DLD1 (cell line): ENCODE measurements around the gene U2SURP.
"Not testable (repeated sequence)": the region's sequence is repeated elsewhere in the genome, so short reads cannot be mapped to it uniquely, and the experiment has no call there.

Source experiments
- in situ Hi-C: cut with HindIII; loops from 2 replicates; pipeline ENCODE4 v1.10.0; 2017; ENCODE audit warnings: low sequenced_read_pairs

Gene U2SURP

DNA sequence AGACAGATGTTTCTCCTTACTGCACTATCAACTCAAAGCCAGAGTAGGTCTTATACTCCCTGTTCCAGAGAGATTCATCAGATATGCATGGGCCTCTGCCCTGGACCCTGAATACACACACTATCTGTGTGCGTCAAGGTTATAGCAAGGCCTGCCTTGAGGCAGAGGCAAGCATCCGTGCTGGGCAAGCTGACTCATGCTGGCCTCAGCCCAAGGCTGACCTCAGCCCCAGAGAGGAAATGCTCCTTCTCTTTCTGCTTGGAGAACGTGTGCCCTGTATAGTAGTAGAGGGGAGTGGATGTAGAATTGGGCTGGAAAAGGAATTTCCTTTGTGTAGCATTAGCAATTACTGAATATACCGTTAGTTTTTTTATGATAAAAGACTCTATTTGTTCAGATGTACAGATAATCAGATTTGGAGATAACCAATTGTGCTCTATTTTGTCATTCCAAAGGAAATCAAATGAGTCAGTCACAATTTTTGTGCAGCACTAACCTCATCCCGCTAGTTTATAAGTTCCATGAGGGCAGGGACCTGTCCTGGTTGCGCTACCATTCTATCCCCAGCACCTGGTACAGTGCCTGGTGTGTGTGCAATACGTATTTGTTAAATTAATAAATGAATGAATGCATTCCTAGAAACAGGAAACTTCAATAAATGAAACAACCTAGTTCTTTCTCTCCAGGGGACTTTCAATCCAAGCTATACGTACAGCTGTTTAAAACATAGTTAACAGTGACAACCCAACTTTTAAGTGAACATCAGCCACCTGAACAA, 24.6 kb upstream of the U2SURP start:
- in situ Hi-C loops, result no loop called here

DNA sequence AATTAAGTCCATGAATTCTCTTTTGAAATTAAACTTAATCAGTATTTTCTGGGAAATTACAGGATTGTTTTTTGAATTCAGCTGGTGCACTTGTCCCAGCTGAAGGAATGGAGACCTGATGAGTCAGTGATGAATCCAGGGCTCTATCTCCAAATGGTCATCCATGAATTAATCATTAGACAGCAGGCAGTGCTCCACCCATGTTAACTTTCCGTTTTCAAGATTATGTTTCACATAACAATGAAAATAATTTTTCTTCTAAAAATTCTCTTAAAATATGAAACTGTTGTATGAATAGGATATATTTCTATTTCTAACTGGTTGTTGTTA, 24.0 kb upstream of the U2SURP start:
- in situ Hi-C loops, result no loop called here

DNA sequence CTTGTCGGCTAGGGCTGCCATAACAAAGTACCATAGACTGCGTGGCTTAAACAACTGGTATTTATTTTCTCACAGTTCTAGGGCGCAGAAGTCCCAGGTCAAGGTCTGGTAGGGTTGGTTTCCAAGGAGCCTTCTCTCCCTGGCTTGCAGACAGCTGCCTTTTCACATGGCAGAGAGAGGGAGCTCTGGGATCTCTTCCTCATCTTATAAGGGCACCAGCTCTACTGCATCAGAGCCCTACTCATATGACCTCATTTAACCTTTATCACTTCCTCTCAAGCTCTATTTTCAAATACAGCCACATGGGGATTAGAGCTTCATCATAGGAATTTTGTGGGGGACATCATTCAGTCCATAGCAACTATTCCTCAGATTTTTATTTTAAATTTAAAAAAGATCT, 20.3 kb upstream of the U2SURP start:
- in situ Hi-C loops, result no loop called here

DNA sequence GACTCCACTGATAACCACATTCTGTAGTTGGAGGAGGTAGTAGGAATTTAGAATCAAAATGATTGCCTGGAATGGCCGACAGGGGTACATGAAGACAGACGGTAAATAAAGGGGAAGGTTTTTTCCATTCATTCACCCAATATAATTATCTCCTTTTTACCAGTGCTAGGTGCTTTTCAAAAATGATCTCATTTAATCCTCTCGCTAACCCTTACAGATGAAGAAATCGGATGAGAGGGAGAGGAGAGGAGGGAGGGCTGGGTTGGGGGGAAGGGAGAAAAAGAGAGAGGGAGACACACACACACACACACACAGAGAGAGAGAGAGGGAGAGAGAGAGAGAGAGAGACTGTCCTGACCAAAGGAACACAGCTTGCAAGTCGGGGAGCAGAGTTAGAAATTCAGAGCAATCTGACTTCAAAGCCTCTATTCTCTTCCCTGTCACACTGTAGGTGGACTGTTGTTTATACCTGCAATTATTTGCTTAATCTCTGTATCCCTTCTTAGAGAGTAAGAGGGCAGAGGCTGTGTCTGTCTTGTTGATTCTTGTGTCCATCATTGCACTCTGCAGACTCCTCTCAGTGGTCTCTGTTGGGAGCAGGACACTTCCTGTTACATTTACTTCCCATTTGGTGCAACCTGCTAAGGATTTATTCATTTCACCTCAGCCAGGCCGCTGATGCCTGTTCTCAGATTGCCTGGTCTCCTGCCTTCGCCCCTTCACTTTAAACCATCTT, 19.2 kb upstream of the U2SURP start:
- in situ Hi-C loops, result no loop called here

DNA sequence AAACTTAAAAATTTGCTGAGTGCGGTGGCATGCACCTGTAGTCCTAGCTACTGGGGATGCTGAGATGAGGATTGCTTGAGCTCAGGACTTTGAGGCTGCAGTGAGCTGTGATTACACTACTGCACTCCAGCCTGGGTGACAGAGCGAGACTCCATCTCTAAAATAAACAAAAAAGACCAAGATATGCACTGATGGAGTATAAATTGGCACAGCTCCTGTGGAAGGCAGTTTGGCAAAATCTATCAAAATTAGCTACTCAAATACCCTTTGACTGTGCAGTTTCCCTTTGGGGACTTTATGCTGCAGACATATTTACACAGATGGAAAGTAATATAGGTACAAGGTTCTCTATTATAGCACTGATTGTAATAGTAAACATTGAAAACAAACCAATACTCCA, 18.1 kb upstream of the U2SURP start:
- in situ Hi-C loops, result no loop called here

DNA sequence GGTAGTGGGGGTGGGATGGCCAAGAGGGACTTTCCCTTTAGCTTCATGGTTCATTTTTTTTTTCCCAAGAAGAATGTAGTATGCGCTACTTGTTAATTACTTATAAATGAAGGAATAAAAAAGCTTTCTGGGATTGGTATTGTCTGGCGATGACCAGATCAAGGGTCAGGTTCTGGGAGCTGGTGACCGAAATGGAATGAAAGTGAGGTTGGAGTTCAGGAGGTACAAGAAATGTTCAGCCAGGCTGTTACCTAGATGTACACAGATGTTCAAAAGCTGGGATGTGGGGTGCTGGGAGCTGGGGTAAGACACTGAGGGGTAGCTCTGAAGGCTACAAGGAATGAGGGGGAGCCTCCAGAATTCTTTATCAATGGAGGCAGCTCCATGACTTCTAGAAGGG, 17.1 kb upstream of the U2SURP start:
- in situ Hi-C loops, result no loop called here

DNA sequence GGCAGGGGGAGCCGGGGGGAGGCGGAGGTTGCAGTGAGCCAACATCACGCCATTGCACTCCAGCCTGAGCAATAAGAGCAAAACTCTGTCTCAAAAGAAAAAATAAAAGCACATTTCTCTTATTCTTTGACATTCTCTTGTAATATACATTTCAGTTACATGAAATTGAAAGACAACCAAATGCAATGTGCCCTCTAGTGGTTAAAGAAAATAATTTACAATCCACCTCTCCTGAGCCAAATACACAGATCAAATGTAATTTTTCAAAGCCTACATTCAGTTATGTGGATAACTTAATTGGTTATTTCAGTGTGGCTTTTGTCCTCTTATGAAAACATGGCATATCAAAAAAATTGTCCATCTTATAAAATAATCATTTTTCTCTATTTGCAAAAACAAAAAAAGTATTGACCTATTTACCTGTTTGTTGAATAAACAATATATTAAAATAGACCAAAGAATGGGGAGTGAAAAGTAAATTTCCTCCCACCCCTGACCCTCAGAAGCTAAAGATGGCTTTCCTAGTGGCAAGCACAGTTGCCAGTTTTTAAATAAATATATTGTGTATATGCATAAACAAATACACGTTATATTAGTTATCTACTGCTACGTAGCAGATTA, 14.2 kb upstream of the U2SURP start:
- in situ Hi-C loops, result no loop called here

DNA sequence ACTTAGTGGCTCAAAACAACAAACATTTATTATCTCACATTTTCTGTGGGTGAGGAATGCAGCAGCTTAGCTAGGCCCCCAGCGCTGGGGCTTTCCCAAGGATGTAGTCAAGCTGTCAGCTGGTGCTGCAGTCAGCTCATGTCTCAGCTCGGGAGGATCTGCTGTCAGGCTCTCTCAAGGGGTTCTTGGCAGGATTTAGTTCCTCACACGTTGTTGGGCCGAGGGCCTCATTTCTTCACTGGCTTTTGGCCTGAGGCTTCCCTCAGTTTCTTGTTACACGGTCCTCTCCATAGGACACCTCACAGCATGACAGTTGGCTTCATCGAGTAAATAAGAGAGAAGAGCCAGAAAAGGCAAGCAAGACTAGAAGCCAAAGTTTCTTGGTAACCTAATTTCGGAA, 13.7 kb upstream of the U2SURP start:
- in situ Hi-C loops, result no loop called here

DNA sequence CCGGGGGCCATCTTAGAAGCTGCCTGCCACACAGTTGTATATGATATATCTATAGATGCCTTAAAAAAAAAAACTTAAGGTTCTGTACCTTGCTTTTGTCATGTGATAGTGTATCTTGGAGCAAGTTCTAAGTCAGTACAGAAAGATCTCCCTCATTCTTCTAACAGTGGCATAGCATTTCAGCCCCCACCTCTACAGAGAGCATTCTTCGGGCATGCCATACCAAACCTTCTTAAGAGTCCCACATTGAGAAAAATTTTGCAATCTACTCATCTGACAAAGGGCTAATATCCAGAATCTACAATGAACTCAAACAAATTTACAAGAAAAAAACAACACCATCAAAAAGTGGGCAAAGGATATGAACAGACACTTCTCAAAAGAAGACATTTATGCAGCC, 13.1 kb upstream of the U2SURP start:
- in situ Hi-C loops, result not testable (repeated sequence)

DNA sequence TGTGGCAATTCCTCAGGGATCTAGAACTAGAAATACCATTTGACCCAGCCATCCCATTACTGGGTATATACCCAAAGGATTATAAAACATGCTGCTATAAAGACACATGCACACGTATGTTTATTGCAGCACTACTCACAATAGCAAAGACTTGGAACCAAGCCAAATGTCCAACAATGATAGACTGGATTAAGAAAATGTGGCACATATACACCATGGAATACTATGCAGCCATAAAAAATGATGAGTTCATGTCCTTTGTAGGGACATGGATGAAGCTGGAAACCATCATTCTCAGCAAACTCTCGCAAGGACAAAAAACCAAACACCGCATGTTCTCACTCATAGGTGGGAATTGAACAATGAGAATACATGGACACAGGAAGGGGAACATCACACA, 12.5 kb upstream of the U2SURP start:
- in situ Hi-C loops, result not testable (repeated sequence)

DNA sequence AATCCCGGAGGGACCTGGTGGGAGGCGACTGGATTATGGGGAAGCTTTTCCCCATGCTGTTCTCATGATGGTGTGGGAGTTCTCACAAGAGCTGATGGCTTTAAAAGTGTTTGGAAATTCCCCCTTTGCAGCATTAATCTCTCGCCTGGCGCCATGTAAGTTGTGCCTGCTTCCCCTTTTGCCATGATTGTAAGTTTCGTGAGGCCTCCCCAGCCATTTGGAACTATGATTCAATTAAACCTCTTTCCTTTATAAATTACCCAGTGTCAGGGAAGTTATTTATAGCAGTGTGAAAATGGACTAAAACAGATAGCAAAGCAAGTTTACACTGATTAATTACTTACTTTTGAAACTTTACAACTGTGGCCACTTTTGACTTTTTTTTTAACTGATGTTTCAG, 10.6 kb upstream of the U2SURP start:
- in situ Hi-C loops, result no loop called here

DNA sequence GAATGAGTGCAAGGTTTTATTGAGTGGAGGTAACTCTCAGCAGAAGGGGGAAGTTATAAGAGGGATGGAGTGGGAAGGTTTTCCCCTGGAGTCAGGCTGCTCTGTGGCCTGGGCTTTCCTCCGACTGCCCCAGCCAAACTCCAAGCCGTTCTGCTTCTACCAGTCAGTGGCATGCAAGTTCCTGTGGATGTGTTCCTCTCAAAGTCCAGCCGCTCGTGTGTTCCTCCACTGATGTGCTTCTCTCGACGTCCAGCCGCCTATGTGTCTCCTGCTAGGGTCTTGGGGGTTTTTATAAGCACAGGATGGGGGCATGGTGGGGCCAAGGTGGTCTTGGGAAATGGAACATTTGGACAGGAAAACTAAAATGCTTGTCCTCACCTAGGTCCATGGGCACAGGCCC, 9.0 kb upstream of the U2SURP start:
- in situ Hi-C loops, result no loop called here

DNA sequence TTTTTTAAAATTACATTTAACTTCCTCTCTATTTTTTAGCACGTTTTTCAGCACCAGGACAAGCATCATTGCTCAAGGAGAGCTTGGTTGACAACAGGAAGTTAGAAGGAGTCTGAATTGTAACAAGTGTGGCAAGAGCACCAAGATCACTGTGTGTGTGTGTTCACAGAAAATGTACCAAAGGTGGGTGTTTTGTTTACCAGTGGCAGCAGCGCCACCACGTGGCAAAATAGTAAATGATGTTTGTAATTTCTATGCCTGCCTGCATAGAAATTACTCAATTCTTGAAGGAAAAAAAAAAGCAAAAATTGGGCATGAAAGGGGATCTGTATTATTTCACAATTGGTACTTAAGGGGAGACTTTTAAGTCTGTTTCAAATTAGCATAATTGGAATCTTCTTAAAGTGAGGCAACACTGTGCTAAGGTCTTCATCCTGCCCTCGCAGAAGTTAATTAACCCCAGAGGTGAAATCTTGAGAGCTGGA, 7.4 kb upstream of the U2SURP start:
- in situ Hi-C loops, result no loop called here

DNA sequence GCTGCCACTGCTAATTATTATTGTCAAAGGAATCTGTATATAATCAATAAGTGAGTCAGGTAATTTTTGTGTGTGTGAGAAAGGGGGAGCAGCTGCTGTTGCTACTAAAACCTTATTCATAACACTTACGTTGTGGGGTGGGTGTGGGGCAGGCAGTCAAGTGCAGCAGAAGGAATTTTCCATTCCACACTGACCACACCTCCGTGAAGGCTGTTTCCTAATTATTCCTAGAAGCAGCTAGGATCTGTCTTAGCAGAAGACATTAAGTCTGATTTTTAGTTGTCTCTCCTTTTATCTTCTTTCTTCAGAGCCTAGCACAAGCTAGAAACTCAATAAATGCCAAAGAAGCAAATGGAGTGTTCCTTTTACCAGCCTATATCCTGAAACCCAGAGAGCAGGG, 4.0 kb upstream of the U2SURP start:
- in situ Hi-C loops, result no loop called here

DNA sequence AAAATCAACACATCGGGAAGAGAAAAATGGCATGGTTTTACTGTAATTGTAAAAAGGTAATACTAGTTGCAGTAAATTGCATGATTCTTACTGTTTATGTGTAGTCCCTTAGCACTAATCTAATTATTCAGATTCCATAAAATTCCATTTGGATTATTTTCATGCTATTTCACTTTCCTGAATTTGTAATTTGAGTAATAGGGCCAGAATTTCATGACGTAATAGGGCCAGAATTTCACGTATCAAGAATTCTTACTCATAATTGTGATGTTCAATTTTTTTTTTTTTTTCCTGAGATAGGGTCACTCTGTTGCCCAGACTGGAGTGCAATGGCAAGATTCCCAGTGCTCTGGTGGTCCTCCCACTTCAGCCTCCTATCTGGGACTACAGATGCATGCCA, 2.9 kb upstream of the U2SURP start:
- in situ Hi-C loops, result no loop called here

DNA sequence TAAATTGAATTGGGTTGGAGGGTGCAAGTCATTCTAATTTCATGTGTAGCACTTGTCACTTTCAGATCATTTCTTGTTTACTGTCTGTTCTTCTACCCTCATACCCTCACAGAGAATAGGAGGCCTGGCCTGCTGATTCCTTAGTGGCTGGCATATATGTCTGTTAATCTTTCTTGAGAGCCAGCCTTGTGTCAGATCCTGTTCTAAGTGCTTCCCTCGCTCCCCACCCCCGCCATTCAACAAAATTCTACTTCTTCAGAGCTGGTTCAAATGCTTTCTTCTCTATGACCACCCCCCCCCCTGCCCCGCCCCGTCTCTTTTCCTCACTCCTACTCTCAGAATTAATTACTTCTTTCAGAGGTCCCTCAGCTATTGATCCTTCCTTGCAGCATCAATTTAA, 1.5 kb upstream of the U2SURP start:
- in situ Hi-C loops, result no loop called here

DNA sequence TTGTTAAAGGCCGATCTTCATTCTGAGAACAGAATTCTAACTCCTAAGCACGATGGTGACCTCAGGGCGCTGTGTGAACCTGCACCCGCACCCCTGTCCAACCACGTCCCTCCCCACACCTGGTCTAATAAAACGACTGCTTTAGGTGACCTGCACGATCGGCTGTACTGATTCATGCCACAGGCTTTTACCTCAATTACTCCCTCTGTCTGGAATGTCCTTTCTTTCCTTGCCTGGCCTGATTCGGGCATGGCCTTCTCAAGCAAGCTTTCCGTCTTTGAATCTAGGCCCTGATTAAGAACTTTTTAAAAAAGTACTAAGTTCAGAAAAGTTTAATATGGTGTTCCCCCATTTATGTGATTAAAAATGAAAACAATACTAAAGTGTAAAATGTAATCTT, 842 bp upstream of the U2SURP start:
- in situ Hi-C loops, result no loop called here

DNA sequence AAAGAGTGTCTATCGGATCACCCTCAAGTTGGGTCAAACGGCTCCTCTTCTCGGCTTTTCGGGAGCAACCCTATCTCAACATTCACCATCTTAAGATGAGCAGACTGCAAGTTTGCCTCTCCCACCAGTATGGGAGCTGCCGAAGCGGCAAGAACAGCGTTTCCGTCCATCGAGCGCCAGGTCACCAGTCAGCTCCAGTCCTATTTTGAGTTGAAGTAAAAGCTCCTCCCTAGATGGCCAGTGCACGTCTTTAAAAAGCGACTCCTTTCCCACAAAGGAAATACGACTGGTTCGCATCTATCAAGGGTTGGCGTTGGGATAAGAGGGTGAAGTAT, 369 bp upstream of the U2SURP start:
- in situ Hi-C loops, result no loop called here

DNA sequence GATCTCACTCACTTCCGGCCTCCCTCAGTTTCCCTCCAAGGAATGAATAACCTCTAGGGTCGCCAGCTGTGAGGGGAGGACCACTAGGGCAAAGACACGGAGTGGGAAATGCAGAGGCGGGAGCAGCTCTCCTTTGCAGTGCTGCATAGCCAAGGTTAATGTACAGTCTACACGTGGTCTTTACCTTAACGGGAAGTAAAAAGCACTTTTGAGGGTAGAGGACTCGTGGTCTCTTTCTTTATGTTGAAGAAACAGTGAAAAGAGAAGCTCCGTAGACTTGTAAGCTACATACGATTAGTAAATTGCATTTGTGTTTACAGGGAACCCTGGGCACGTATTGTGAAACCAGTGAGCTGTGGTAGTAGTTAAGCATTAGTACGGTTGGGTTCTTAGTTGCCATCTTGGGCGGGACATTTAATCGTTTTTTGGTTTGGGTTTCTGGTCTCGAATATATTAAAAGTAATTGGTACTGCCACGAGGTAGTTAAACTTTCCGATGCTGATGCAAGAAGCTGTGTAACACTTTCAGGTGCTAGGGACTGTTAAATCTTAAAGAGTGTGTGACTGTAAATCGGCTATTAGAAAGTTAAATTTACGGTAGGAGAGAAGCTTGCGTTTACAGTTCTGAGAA, 828 bp downstream of the U2SURP start:
- in situ Hi-C loops, result no loop called here

DNA sequence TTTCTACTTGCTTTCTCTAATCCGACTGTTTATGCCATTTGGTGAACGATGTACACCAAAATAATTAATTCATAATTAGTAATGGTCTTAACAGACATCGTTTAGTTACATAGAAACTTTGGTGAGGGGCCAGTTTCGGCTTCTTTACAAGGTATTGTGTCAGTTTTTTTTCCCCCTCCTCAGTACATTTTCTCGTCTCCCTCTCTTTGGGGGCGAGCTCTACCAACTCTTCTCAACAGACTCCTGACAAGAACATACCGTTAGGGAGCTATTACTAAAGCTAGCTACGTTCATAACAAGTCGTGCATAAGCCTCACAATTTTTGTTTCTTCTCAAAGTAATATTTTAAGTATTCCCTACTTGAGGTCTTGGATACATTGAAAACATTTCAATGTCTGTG, 1.4 kb downstream of the U2SURP start:
- in situ Hi-C loops, result no loop called here

DNA sequence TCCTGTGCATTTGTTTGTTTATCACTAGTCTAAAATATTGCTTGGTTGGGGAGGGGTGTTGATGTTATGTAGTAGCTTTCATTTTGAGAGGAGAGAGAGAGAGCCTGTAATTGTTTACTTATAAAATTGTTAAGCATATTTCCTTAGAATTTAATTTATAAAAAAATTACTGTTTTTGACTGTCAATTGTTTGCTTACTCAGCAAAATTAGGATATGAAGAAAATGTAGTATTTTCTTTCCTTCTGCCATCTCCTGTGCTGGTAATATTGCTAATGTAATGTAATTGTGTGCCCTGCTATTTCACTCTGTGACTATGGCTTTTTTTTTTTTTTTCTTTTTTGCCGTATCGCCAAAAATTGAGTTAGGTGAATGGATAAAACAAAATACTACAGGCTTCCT, 3.5 kb downstream of the U2SURP start:
- in situ Hi-C loops, result no loop called here

DNA sequence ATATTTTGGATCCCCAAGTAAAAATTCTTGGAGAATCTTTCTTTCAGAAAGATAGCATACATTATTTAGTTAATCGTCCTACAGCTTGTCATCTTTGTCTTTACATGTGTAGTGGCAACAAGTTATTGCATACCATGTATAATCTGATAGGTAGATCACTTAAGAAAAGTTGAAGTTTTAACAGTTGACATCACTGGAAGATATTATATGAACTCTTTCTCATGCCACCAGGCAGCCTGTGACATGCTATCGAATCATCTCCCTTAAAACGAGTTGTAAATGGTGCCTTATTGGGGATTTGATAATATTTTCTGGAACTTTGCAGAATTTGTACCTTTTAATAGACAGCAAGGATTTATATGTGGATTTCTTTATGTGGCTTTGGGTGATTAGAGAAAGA, 8.7 kb downstream of the U2SURP start:
- in situ Hi-C loops, result no loop called here
